ENCODE measurements around the gene RIN1. TPM values are rescaled to one million over a fixed set of nuclear protein-coding genes. Genes with fewer than 3 reads are reported as not detected.
"Not testable (repeated sequence)": the region's sequence is repeated elsewhere in the genome, so short reads cannot be mapped to it uniquely, and the experiment has no call there.

Gene RIN1
- total RNA-seq, 4 donors from 2014 or later = 8.8 to 43.8 (median 14.4) TPM

DNA sequence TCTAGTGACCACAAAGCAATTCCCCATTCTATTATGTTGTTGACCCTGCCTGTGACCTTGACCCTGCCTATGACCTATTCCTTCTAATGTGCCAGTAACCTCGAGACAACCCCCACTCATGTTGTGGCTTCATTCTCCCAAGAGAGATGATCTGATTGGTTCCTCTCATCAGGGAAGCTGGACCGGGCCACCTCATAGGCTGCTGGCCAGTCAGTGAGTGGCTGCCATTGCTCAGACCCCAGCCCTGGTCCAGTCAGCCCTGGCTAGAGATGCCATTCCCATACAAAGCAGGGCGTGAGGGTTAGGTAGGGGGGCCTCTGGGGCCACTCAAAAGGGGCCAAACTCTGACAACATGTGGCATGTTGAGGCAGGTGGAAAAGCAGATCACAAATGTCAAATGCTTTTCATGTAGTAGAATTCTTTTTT, 23.4 kb upstream of the RIN1 start:
- WGBS, 2 donors (ENCODE audit: low coverage in 1 of 2) = 63 to 100% methylated on average over 1 to 3 of the region's 3 CpGs
- intact Hi-C loops (cut with DNase I; ENCODE audit: low total_unique reads) = no loop called here
- H3K4me3 ChIP-seq = no peak overlapping the region
- H3K4me1 ChIP-seq = no peaks in the 10 kb centered on the region
- TF ChIP-seq POLR2A (IDR thresholded peaks at IDR 0.05) (no peak), POLR2AphosphoS5 (IDR thresholded peaks at IDR 0.05) (no peak), CTCF (IDR thresholded peaks at IDR 0.05) (no peak), EP300 (IDR thresholded peaks at IDR 0.05; ENCODE audit: low read depth) (no peak)
- in situ Hi-C loops (cut with MboI; ENCODE audit: low pct_ligation_motif_present in 1 of 4, low pct_unique_long_range_greater_than_20kb in 1 of 4, low sequenced_read_pairs in 3 of 4) = no loop called here
- H3K36me3 ChIP-seq = no peaks in the 10 kb centered on the region
- no peaks in the 10 kb centered on the region for H3K27me3 ChIP-seq
- DNase-seq = no peak
- H3K27ac ChIP-seq = no peak overlapping the region
- H3K9me3 ChIP-seq = no peaks in the 10 kb centered on the region

- peak overlapping the region in 1 of 4 donors; percentile 13 for H3K4me3 ChIP-seq
- intact Hi-C loops (cut with DNase I; ENCODE audit: low total_unique reads); H3K9me3 ChIP-seq; H3K36me3 ChIP-seq; H3K27me3 ChIP-seq; in situ Hi-C loops (cut with MboI; ENCODE audit: low pct_ligation_motif_present in 1 of 4, low pct_unique_long_range_greater_than_20kb in 1 of 4, low sequenced_read_pairs in 3 of 4); DNase-seq: not testable (repeated sequence)
- peak overlapping the region; percentile 83 to 98 (median 88) for H3K27ac ChIP-seq
- peaks cover 8 to 67% (median 34%) of the 10 kb centered on the region in 4 donors for H3K4me1 ChIP-seq
- 46% methylated on average over 8 of the region's 8 CpGs; no CpG with 5 or more reads in 1 of the 2 donors for WGBS, 2 donors (ENCODE audit: low coverage in 1 of 2)
Measured at GRCh38 chr11:66350560-66351235, 14.5 kb upstream of the RIN1 start.

DNA sequence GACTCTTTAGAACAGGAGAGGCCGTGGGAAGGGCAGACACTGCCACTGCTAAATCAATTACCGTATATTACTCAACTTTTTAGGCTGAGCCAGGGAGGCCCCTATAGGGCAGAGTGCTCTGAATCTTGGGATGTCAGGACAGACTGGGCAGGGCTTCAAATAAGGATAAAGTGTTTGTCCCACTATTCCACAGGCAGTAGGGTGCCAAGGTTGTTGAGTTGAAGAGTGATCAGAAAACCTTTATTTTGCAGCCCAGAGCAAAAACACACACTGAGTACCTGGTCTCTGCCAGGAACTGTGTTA, 12.8 kb upstream of the RIN1 start:
- peaks cover 16 to 76% (median 44%) of the 10 kb centered on the region in 4 donors for H3K4me1 ChIP-seq

DNA sequence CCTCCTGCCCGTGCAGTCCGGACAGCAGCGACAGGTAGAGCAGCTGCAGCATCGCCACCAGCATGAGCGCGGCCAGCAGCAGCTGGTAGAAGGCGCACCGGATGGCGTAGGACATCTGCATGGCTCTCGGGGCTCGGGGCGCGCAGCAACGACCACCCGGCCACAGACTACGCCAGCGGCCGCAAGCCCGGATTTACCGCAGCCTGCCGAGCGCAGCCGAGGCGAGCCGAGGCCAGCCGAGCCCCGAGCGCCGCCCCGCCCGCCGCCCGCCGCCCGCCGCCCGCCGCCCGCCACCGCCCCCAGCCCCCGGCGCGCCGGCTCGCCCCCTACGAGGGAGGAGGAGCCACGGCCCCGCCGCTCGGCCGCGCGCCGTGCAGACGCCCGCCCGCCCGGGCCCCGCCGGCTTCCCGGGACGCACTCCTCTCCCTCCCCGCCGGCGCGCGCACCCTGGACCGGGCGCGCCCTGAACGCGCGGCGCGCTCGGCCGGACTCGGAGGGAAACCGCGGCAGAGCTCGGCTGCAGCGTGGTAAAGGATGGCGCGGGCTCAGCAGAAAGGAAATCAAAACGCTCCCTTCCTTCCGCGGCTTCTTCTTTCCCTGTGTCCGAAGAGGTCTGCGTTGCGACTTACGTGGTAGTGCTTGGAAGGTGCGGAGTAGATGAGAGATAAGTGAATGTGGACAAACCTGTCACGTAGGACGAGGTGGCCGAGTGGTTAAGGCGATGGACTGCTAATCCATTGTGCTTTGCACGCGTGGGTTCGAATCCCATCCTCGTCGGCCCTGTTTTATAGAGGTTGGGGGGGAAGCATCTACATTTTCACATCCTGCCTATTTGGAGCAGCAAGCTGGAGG, 11.4 kb upstream of the RIN1 start, which contains the start of gene B4GAT1:
B4GAT1 (minus strand) TSS at position 205 of the 852 bp plus-strand sequence; CDS start at position 121, 84 bp downstream.
- peak; percentile 89 for DNase-seq
- H3K4me1 ChIP-seq = peaks cover 23 to 78% (median 47%) of the 10 kb centered on the region in 4 donors
- in situ Hi-C loops (cut with MboI; ENCODE audit: low pct_ligation_motif_present in 1 of 4, low pct_unique_long_range_greater_than_20kb in 1 of 4, low sequenced_read_pairs in 3 of 4) (no loop called here), intact Hi-C loops (cut with DNase I; ENCODE audit: low total_unique reads) (no loop called here)
- no peaks in the 10 kb centered on the region for H3K9me3 ChIP-seq
- TF ChIP-seq EP300 (IDR thresholded peaks at IDR 0.05; ENCODE audit: low read depth) (no peak), POLR2AphosphoS5 (IDR thresholded peaks at IDR 0.05) (peak in 2 of 3 donors; percentile 39 to 71), POLR2A (IDR thresholded peaks at IDR 0.05) (peak; percentile 66)
- H3K27me3 ChIP-seq = no peaks in the 10 kb centered on the region
- H3K36me3 ChIP-seq = no peaks in the 10 kb centered on the region
- peak within 1 kb of the TSS; percentile 87 to 98 (median 92) for H3K27ac ChIP-seq
- peak within 1 kb of the TSS; percentile 44 to 89 (median 86) for H3K4me3 ChIP-seq
- 0% methylated on average over 5 to 55 of the region's 101 CpGs for WGBS, 2 donors (ENCODE audit: low coverage in 1 of 2)

More for the DNA sequence above, 12.8 kb upstream of the RIN1 start:
- TF ChIP-seq CTCF (IDR thresholded peaks at IDR 0.05) (no peak), POLR2AphosphoS5 (IDR thresholded peaks at IDR 0.05) (no peak), POLR2A (IDR thresholded peaks at IDR 0.05) (no peak), EP300 (IDR thresholded peaks at IDR 0.05; ENCODE audit: low read depth) (no peak)
- Histone ChIP-seq H3K27me3 (no peaks in the 10 kb centered on the region), H3K36me3 (no peaks in the 10 kb centered on the region), H3K27ac (peak overlapping the region; percentile 83 to 98 (median 88)), H3K4me3 (peak overlapping the region in 1 of 4 donors; percentile 85), H3K9me3 (no peaks in the 10 kb centered on the region)
- WGBS, 2 donors (ENCODE audit: low coverage in 1 of 2) = 73% methylated on average over 2 of the region's 2 CpGs; no CpG with 5 or more reads in 1 of the 2 donors
- DNase-seq = no peak
- intact Hi-C loops (cut with DNase I; ENCODE audit: low total_unique reads) (no loop called here), in situ Hi-C loops (cut with MboI; ENCODE audit: low pct_ligation_motif_present in 1 of 4, low pct_unique_long_range_greater_than_20kb in 1 of 4, low sequenced_read_pairs in 3 of 4) (no loop called here)

Data from transverse colon (tissue), 4 donors.